ENCODE results near the gene GALNT2.

DNA sequence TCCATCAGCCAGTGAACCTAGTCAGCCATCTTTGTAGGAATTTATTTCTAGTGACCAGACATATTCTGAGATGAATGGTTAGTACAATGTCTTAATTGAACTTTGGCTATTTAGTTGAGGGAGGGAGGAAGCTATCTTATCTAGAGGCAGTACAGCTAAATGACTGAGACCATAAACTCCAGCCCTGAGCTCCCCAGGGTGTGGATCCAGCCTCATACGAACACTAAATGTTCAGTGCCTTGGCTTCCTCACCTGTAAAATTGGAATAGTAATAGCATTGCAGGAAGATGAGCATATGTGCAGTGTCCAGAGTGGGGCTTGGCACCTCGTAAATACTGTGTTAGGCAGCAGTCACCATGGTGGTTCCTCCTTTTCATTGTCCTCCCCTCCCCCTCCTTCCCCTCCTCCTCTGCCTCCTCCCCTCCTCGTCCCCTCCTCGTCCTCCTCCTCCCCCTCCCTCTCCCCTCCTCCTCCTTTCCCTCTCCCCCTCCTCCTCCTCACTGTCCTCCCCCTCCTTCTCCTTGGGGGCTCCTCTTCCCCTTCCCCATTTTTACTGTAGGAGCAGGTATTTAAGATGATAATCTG, 108.2 kb downstream of the GALNT2 start:
- TF ChIP-seq, protein P1, sequence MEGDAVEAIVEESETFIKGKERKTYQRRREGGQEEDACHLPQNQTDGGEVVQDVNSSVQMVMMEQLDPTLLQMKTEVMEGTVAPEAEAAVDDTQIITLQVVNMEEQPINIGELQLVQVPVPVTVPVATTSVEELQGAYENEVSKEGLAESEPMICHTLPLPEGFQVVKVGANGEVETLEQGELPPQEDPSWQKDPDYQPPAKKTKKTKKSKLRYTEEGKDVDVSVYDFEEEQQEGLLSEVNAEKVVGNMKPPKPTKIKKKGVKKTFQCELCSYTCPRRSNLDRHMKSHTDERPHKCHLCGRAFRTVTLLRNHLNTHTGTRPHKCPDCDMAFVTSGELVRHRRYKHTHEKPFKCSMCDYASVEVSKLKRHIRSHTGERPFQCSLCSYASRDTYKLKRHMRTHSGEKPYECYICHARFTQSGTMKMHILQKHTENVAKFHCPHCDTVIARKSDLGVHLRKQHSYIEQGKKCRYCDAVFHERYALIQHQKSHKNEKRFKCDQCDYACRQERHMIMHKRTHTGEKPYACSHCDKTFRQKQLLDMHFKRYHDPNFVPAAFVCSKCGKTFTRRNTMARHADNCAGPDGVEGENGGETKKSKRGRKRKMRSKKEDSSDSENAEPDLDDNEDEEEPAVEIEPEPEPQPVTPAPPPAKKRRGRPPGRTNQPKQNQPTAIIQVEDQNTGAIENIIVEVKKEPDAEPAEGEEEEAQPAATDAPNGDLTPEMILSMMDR (IDR thresholded peaks at IDR 0.05; ENCODE audit: insufficient read depth, low read length): no peak
- TF ChIP-seq GABPA (IDR thresholded peaks at IDR 0.05; ENCODE audit: low read depth) (no peak), POLR2AphosphoS5 (IDR thresholded peaks at IDR 0.05; ENCODE audit: low read depth) (no peak), SPI1 (IDR thresholded peaks at IDR 0.05; ENCODE audit: borderline replicate concordance, low read depth) (no peak)
- TF ChIP-seq, protein P2, sequence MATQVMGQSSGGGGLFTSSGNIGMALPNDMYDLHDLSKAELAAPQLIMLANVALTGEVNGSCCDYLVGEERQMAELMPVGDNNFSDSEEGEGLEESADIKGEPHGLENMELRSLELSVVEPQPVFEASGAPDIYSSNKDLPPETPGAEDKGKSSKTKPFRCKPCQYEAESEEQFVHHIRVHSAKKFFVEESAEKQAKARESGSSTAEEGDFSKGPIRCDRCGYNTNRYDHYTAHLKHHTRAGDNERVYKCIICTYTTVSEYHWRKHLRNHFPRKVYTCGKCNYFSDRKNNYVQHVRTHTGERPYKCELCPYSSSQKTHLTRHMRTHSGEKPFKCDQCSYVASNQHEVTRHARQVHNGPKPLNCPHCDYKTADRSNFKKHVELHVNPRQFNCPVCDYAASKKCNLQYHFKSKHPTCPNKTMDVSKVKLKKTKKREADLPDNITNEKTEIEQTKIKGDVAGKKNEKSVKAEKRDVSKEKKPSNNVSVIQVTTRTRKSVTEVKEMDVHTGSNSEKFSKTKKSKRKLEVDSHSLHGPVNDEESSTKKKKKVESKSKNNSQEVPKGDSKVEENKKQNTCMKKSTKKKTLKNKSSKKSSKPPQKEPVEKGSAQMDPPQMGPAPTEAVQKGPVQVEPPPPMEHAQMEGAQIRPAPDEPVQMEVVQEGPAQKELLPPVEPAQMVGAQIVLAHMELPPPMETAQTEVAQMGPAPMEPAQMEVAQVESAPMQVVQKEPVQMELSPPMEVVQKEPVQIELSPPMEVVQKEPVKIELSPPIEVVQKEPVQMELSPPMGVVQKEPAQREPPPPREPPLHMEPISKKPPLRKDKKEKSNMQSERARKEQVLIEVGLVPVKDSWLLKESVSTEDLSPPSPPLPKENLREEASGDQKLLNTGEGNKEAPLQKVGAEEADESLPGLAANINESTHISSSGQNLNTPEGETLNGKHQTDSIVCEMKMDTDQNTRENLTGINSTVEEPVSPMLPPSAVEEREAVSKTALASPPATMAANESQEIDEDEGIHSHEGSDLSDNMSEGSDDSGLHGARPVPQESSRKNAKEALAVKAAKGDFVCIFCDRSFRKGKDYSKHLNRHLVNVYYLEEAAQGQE (IDR thresholded peaks at IDR 0.05; ENCODE audit: insufficient replicate concordance, low read depth): no peak
